ENCODE data around the gene ASTN2. TPM values are rescaled to one million over a fixed set of nuclear protein-coding genes. Genes with fewer than 3 reads are reported as not detected.

The ASTN2 gene
- total and polyA plus RNA-seq, 2 experiments from 2014 or later = 7.0 to 24.6 TPM

- no peaks in the 10 kb centered on the region for H3K36me3 ChIP-seq (ENCODE audit: insufficient read depth)
- no peaks in the 10 kb centered on the region for H3K9me2 ChIP-seq (ENCODE audit: insufficient read depth)
- H3K79me2 ChIP-seq (replicated peaks; ENCODE audit: insufficient read depth) = no peaks in the 10 kb centered on the region
- H2AFZ ChIP-seq = no peak overlapping the region
- H3K4me3 ChIP-seq = no peak overlapping the region
- DNase-seq (ENCODE audit: low spot score) = no peak
- H3K27ac ChIP-seq (ENCODE audit: low read depth) = no peak overlapping the region
- H3K27me3 ChIP-seq (ENCODE audit: insufficient read depth) = no peaks in the 10 kb centered on the region
- H3F3A ChIP-seq (replicated peaks; ENCODE audit: low read depth) = no peaks in the 10 kb centered on the region
- Mint-ChIP-seq H3K27ac (no peak overlapping the region), H3K4me3 (no peak overlapping the region), H3K36me3 (ENCODE audit: low read depth) (no peaks in the 10 kb centered on the region), H3K9me3 (no peaks in the 10 kb centered on the region), H3K4me1 (peaks cover 20% of the 10 kb centered on the region; the same call in 2 of the 3 replicates), H3K27me3 (ENCODE audit: insufficient read depth, low read depth, poor library complexity) (peaks cover 3% of the 10 kb centered on the region)
- H3K4me1 ChIP-seq (ENCODE audit: insufficient read depth) = peaks cover 33% of the 10 kb centered on the region; the same call in 1 of the 2 replicates
- ATAC-seq = no peak
- no peak overlapping the region for H3K4me2 ChIP-seq
- no peaks in the 10 kb centered on the region; the same call in 1 of the 2 replicates for H4K20me1 ChIP-seq (replicated peaks; ENCODE audit: insufficient read depth)
- TF ChIP-seq STAT1 (IDR thresholded peaks at IDR 0.05; ENCODE audit: unreplicated experiment) (no peak), ZNF114 (CRISPR knock-in tag; IDR thresholded peaks at IDR 0.05) (no peak), ETS1 (IDR thresholded peaks at IDR 0.05) (no peak), EZH2phosphoT487 (IDR thresholded peaks at IDR 0.05; ENCODE audit: unreplicated experiment) (no peak), EZH2 (IDR thresholded peaks at IDR 0.05; ENCODE audit: low read depth, unreplicated experiment) (no peak), NANOG (IDR thresholded peaks at IDR 0.05; ENCODE audit: borderline replicate concordance) (no peak), CTCF (conservative IDR thresholded peaks at IDR 0.05; ENCODE audit: low read depth in 2 of 2) (no peak), POLR2AphosphoS5 (IDR thresholded peaks at IDR 0.05; ENCODE audit: low read depth) (no peak), JUNB (IDR thresholded peaks at IDR 0.05; ENCODE audit: unreplicated experiment) (no peak), CREB1 (CRISPR knock-in tag; IDR thresholded peaks at IDR 0.05; ENCODE audit: low read depth) (no peak), ZNF331 (CRISPR knock-in tag; IDR thresholded peaks at IDR 0.05; ENCODE audit: low read depth) (no peak)
- TF ChIP-seq, protein P1, sequence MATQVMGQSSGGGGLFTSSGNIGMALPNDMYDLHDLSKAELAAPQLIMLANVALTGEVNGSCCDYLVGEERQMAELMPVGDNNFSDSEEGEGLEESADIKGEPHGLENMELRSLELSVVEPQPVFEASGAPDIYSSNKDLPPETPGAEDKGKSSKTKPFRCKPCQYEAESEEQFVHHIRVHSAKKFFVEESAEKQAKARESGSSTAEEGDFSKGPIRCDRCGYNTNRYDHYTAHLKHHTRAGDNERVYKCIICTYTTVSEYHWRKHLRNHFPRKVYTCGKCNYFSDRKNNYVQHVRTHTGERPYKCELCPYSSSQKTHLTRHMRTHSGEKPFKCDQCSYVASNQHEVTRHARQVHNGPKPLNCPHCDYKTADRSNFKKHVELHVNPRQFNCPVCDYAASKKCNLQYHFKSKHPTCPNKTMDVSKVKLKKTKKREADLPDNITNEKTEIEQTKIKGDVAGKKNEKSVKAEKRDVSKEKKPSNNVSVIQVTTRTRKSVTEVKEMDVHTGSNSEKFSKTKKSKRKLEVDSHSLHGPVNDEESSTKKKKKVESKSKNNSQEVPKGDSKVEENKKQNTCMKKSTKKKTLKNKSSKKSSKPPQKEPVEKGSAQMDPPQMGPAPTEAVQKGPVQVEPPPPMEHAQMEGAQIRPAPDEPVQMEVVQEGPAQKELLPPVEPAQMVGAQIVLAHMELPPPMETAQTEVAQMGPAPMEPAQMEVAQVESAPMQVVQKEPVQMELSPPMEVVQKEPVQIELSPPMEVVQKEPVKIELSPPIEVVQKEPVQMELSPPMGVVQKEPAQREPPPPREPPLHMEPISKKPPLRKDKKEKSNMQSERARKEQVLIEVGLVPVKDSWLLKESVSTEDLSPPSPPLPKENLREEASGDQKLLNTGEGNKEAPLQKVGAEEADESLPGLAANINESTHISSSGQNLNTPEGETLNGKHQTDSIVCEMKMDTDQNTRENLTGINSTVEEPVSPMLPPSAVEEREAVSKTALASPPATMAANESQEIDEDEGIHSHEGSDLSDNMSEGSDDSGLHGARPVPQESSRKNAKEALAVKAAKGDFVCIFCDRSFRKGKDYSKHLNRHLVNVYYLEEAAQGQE (IDR thresholded peaks at IDR 0.05; ENCODE audit: unreplicated experiment) = no peak
- TF ChIP-seq, protein P2, sequence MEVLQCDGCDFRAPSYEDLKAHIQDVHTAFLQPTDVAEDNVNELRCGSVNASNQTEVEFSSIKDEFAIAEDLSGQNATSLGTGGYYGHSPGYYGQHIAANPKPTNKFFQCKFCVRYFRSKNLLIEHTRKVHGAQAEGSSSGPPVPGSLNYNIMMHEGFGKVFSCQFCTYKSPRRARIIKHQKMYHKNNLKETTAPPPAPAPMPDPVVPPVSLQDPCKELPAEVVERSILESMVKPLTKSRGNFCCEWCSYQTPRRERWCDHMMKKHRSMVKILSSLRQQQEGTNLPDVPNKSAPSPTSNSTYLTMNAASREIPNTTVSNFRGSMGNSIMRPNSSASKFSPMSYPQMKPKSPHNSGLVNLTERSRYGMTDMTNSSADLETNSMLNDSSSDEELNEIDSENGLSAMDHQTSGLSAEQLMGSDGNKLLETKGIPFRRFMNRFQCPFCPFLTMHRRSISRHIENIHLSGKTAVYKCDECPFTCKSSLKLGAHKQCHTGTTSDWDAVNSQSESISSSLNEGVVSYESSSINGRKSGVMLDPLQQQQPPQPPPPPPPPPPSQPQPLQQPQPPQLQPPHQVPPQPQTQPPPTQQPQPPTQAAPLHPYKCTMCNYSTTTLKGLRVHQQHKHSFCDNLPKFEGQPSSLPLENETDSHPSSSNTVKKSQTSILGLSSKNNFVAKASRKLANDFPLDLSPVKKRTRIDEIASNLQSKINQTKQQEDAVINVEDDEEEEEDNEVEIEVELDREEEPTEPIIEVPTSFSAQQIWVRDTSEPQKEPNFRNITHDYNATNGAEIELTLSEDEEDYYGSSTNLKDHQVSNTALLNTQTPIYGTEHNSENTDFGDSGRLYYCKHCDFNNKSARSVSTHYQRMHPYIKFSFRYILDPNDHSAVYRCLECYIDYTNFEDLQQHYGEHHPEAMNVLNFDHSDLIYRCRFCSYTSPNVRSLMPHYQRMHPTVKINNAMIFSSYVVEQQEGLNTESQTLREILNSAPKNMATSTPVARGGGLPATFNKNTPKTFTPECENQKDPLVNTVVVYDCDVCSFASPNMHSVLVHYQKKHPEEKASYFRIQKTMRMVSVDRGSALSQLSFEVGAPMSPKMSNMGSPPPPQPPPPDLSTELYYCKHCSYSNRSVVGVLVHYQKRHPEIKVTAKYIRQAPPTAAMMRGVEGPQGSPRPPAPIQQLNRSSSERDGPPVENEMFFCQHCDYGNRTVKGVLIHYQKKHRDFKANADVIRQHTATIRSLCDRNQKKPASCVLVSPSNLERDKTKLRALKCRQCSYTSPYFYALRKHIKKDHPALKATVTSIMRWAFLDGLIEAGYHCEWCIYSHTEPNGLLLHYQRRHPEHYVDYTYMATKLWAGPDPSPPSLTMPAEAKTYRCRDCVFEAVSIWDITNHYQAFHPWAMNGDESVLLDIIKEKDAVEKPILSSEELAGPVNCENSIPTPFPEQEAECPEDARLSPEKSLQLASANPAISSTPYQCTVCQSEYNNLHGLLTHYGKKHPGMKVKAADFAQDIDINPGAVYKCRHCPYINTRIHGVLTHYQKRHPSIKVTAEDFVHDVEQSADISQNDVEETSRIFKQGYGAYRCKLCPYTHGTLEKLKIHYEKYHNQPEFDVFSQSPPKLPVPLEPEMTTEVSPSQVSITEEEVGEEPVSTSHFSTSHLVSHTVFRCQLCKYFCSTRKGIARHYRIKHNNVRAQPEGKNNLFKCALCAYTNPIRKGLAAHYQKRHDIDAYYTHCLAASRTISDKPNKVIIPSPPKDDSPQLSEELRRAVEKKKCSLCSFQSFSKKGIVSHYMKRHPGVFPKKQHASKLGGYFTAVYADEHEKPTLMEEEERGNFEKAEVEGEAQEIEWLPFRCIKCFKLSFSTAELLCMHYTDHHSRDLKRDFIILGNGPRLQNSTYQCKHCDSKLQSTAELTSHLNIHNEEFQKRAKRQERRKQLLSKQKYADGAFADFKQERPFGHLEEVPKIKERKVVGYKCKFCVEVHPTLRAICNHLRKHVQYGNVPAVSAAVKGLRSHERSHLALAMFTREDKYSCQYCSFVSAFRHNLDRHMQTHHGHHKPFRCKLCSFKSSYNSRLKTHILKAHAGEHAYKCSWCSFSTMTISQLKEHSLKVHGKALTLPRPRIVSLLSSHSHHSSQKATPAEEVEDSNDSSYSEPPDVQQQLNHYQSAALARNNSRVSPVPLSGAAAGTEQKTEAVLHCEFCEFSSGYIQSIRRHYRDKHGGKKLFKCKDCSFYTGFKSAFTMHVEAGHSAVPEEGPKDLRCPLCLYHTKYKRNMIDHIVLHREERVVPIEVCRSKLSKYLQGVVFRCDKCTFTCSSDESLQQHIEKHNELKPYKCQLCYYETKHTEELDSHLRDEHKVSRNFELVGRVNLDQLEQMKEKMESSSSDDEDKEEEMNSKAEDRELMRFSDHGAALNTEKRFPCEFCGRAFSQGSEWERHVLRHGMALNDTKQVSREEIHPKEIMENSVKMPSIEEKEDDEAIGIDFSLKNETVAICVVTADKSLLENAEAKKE (CRISPR knock-in tag; IDR thresholded peaks at IDR 0.05) = no peak
These were observed 597.1 kb downstream of the ASTN2 start for GRCh38 chr9:116817762-116818161.

All from GM23338 (cell line).